WTC11 (cell line): ENCODE data around the gene COX17. TPM values are rescaled to one million over a fixed set of nuclear protein-coding genes. Genes with fewer than 3 reads are reported as not detected.

ENCODE experiments used
- ATAC-seq: fragments of 200-7000 bp; cut with Tn5 transposase; 2 replicates; pipeline ENCODE4 v1.10.0; 2021; ENCODE audit warnings: mild to moderate bottlenecking, moderate library complexity
- CTCF ChIA-PET: fragments of 300-600 bp; sonication (Branson Sonifier 250); formaldehyde crosslinking; loops from one replicate; lab custom pipeline; 2021; ENCODE audit warnings: antibody characterized with exemption; lab: Charles Lee
- POLR2A ChIA-PET: fragments of 350-600 bp; sonication (Branson Sonifier 250); formaldehyde crosslinking; loops from one replicate; lab custom pipeline; 2021; ENCODE audit warnings: antibody characterized with exemption; lab: Charles Lee
- DNase-seq: peaks from one replicate; pipeline ENCODE4 v3.0.0; 2021; ENCODE audit warnings: low spot score
- H3K27ac Mint-ChIP-seq: 2 replicates; pipeline ENCODE4 v1.8.0; 2021; ENCODE audit warnings: mixed read lengths
- H3K27me3 Mint-ChIP-seq: 2 replicates; pipeline ENCODE4 v1.8.0; 2021; ENCODE audit warnings: low read depth, mild to moderate bottlenecking, moderate library complexity, mixed read lengths
- H3K36me3 Mint-ChIP-seq: 2 replicates; pipeline ENCODE4 v1.8.0; 2021; ENCODE audit warnings: mixed read lengths
- H3K4me1 Mint-ChIP-seq: 2 replicates; pipeline ENCODE4 v1.8.0; 2022; ENCODE audit warnings: mixed read lengths
- H3K4me3 Mint-ChIP-seq: 2 replicates; pipeline ENCODE4 v1.8.0; 2021; ENCODE audit warnings: mild to moderate bottlenecking, moderate library complexity, mixed read lengths
- H3K9me3 Mint-ChIP-seq: 2 replicates; pipeline ENCODE4 v1.8.0; 2021; ENCODE audit warnings: mixed read lengths
- ATF3 ChIP-seq: sonication (generic); formaldehyde crosslinking; conservative IDR thresholded peaks from 2 replicates; pipeline ENCODE4 v1.8.1; 2022; ENCODE audit warnings: mild to moderate bottlenecking, missing genetic modification reagents
- E2F5 ChIP-seq: sonication (generic); formaldehyde crosslinking; IDR thresholded peaks from 2 replicates; pipeline ENCODE4 v1.8.1; 2022; ENCODE audit warnings: mild to moderate bottlenecking, moderate library complexity, missing genetic modification reagents
- KAT7 ChIP-seq: sonication (generic); formaldehyde crosslinking; IDR thresholded peaks from 2 replicates; pipeline ENCODE4 v1.8.1; 2023; ENCODE audit warnings: missing genetic modification reagents, mild to moderate bottlenecking, borderline replicate concordance
- NR1H2 ChIP-seq: sonication (generic); formaldehyde crosslinking; IDR thresholded peaks from 2 replicates; pipeline ENCODE4 v1.9.0; 2021; ENCODE audit warnings: mild to moderate bottlenecking, moderate library complexity, missing genetic modification reagents
- SMAD3 ChIP-seq: sonication (generic); formaldehyde crosslinking; IDR thresholded peaks from 2 replicates; pipeline ENCODE4 v1.8.0; 2022; ENCODE audit warnings: missing genetic modification reagents, mild to moderate bottlenecking, borderline replicate concordance
- SMAD4 ChIP-seq: sonication (generic); formaldehyde crosslinking; IDR thresholded peaks from 2 replicates; pipeline ENCODE4 v1.8.0; 2022; ENCODE audit warnings: mild to moderate bottlenecking, missing genetic modification reagents
- TEAD1 ChIP-seq: sonication (generic); formaldehyde crosslinking; IDR thresholded peaks from 2 replicates; pipeline ENCODE4 v1.8.0; 2022; ENCODE audit warnings: mild to moderate bottlenecking, missing genetic modification reagents
- ZBTB21 ChIP-seq: sonication (generic); formaldehyde crosslinking; IDR thresholded peaks from 2 replicates; pipeline ENCODE4 v1.8.1; 2023; ENCODE audit warnings: mild to moderate bottlenecking, missing genetic modification reagents, borderline replicate concordance
- ZNF138 ChIP-seq: sonication (generic); formaldehyde crosslinking; conservative IDR thresholded peaks from 2 replicates; pipeline ENCODE4 v1.8.1; 2022; ENCODE audit warnings: mild to moderate bottlenecking, moderate library complexity, missing genetic modification reagents
- ZNF423 ChIP-seq: fragments of 250-450 bp; sonication (Bioruptor Pico); IDR thresholded peaks from 2 replicates; pipeline ENCODE4 v2.1.2; 2022; ENCODE audit warnings: mild to moderate bottlenecking, moderate library complexity
- ZNF532 ChIP-seq: fragments of 250-450 bp; sonication (Bioruptor Pico); IDR thresholded peaks from 2 replicates; pipeline ENCODE4 v1.9.0; 2021; ENCODE audit warnings: mild to moderate bottlenecking, borderline replicate concordance
- total RNA-seq: library from RNA; stranded (reverse); gene quantifications from 3 replicates; pipeline ENCODE4 v1.2.3, GENCODE V29; 2021
- TF ChIP-seq, protein P1 (sequence below): fragments of 250-450 bp; sonication (Bioruptor Pico); IDR thresholded peaks from 2 replicates; pipeline ENCODE4 v1.9.0; 2021; ENCODE audit warnings: mild to moderate bottlenecking
- TF ChIP-seq, protein P2 (sequence below): sonication (generic); formaldehyde crosslinking; IDR thresholded peaks from 2 replicates; pipeline ENCODE4 v1.8.0; 2022; ENCODE audit warnings: mild to moderate bottlenecking, missing genetic modification reagents
- TF ChIP-seq, protein P3 (sequence below): sonication (generic); formaldehyde crosslinking; IDR thresholded peaks from 2 replicates; pipeline ENCODE4 v1.8.1; 2023; ENCODE audit warnings: mild to moderate bottlenecking, moderate library complexity, missing genetic modification reagents
- TF ChIP-seq, protein P4 (sequence below): sonication (generic); formaldehyde crosslinking; IDR thresholded peaks from 2 replicates; pipeline ENCODE4 v1.8.1; 2022; ENCODE audit warnings: missing genetic modification reagents, borderline replicate concordance
- TF ChIP-seq, protein P5 (sequence below): sonication (generic); formaldehyde crosslinking; IDR thresholded peaks from 2 replicates; pipeline ENCODE4 v1.8.1; 2023; ENCODE audit warnings: mild to moderate bottlenecking, missing genetic modification reagents
- TF ChIP-seq, protein P6 (sequence below): sonication (generic); formaldehyde crosslinking; IDR thresholded peaks from 2 replicates; pipeline ENCODE4 v1.8.1; 2023; ENCODE audit warnings: mild to moderate bottlenecking, missing genetic modification reagents, moderate library complexity

COX17 gene
- total RNA-seq, 1 experiment from 2014 or later = 56.0 TPM

DNA sequence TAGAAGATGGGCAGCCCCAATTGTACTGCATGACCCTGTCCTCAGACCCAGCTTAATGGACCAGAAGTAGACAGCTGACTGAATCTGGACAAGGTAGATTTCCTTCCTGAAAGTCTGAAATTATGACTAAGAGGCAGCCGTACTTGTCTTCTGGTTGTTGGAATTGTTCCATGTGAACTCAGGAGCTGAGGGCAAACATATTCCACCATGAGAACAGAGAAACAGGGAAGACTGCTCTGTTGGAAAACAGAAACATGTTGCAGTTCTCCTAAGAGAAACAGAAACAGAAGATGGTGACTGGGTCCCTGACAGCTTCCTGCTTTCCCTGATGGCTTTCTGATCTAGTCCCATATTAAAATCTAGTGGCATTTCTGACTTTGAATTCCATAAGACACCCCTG, 41.0 kb downstream of the COX17 start:
- ChIA-PET CTCF (interaction anchor here (0.6 to 2.0 kb wide), 3 partner anchors 10 to 76 kb away, joined by 3 to 5 read pairs (median 3); no protein-coding TSS in a partner anchor), POLR2A (no interaction called here)
- H3K27me3 Mint-ChIP-seq = no peaks in the 10 kb centered on the region
- H3K27ac Mint-ChIP-seq = no peak overlapping the region
- H3K36me3 Mint-ChIP-seq = no peaks in the 10 kb centered on the region
- 0 out of 2 replicates have a peak, but pooled peaks cover under 1% of the 10 kb centered on the region for H3K9me3 Mint-ChIP-seq
- ATAC-seq = no peak
- H3K4me1 Mint-ChIP-seq = no peaks in the 10 kb centered on the region
- H3K4me3 Mint-ChIP-seq = no peak overlapping the region
- DNase-seq = no peak
- TF ChIP-seq, protein P1, sequence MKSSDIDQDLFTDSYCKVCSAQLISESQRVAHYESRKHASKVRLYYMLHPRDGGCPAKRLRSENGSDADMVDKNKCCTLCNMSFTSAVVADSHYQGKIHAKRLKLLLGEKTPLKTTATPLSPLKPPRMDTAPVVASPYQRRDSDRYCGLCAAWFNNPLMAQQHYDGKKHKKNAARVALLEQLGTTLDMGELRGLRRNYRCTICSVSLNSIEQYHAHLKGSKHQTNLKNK (CRISPR knock-in tag) = no peak
- TF ChIP-seq ZNF423 (CRISPR knock-in tag) (no peak), TEAD1 (CRISPR knock-in tag) (no peak), SMAD3 (no peak), ZNF138 (CRISPR knock-in tag) (no peak), ATF3 (CRISPR knock-in tag) (no peak), NR1H2 (CRISPR knock-in tag) (no peak), ZBTB21 (no peak), KAT7 (no peak), SMAD4 (no peak), ZNF532 (CRISPR knock-in tag) (no peak), E2F5 (CRISPR knock-in tag) (no peak)
- TF ChIP-seq, protein P2, sequence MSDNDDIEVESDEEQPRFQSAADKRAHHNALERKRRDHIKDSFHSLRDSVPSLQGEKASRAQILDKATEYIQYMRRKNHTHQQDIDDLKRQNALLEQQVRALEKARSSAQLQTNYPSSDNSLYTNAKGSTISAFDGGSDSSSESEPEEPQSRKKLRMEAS = no peak
- TF ChIP-seq, protein P3, sequence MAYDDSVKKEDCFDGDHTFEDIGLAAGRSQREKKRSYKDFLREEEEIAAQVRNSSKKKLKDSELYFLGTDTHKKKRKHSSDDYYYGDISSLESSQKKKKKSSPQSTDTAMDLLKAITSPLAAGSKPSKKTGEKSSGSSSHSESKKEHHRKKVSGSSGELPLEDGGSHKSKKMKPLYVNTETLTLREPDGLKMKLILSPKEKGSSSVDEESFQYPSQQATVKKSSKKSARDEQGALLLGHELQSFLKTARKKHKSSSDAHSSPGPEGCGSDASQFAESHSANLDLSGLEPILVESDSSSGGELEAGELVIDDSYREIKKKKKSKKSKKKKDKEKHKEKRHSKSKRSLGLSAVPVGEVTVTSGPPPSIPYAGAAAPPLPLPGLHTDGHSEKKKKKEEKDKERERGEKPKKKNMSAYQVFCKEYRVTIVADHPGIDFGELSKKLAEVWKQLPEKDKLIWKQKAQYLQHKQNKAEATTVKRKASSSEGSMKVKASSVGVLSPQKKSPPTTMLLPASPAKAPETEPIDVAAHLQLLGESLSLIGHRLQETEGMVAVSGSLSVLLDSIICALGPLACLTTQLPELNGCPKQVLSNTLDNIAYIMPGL (CRISPR knock-in tag) = no peak
- TF ChIP-seq, protein P4, sequence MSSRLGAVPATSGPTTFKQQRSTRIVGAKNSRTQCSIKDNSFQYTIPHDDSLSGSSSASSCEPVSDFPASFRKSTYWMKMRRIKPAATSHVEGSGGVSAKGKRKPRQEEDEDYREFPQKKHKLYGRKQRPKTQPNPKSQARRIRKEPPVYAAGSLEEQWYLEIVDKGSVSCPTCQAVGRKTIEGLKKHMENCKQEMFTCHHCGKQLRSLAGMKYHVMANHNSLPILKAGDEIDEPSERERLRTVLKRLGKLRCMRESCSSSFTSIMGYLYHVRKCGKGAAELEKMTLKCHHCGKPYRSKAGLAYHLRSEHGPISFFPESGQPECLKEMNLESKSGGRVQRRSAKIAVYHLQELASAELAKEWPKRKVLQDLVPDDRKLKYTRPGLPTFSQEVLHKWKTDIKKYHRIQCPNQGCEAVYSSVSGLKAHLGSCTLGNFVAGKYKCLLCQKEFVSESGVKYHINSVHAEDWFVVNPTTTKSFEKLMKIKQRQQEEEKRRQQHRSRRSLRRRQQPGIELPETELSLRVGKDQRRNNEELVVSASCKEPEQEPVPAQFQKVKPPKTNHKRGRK (CRISPR knock-in tag) = no peak
- TF ChIP-seq, protein P5, sequence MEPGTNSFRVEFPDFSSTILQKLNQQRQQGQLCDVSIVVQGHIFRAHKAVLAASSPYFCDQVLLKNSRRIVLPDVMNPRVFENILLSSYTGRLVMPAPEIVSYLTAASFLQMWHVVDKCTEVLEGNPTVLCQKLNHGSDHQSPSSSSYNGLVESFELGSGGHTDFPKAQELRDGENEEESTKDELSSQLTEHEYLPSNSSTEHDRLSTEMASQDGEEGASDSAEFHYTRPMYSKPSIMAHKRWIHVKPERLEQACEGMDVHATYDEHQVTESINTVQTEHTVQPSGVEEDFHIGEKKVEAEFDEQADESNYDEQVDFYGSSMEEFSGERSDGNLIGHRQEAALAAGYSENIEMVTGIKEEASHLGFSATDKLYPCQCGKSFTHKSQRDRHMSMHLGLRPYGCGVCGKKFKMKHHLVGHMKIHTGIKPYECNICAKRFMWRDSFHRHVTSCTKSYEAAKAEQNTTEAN (CRISPR knock-in tag) = no peak
- TF ChIP-seq, protein P6, sequence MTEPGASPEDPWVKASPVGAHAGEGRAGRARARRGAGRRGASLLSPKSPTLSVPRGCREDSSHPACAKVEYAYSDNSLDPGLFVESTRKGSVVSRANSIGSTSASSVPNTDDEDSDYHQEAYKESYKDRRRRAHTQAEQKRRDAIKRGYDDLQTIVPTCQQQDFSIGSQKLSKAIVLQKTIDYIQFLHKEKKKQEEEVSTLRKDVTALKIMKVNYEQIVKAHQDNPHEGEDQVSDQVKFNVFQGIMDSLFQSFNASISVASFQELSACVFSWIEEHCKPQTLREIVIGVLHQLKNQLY (CRISPR knock-in tag) = no peak
- TF ChIP-seq, all 79 proteins: peak for 0
